Astrocyte (in vitro differentiated cells and primary cell): ENCODE measurements around the gene IMPDH2.

ENCODE experiments used
- EZH2 ChIP-seq: IDR thresholded peaks from 2 replicates; pipeline ENCODE4 v1.6.1; 2012; ENCODE audit warnings: mild to moderate bottlenecking, low read length, inconsistent platforms; ENCODE audit not compliant: insufficient read depth
- TF ChIP-seq, protein P1 (sequence below): IDR thresholded peaks from 2 replicates; pipeline ENCODE4 v1.5.1; 2011; ENCODE audit warnings: low read depth, mild to moderate bottlenecking, inconsistent platforms, low read length, moderate library complexity; ENCODE audit not compliant: insufficient read depth

DNA sequence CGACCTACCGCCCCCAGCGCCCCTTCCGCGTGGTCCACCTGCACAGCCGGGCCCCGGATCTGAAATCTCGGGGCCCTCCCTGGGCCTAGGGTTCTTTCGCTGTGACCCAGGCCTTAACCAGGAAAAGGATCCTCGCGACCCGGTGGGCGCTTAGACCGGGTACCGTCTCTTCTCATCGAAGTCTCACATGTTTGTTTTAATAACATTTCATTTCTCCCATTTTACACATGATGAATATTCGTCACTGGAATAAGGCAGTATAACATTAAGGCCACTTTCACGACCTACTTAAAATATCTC is 10.5 kb downstream of the IMPDH2 start:
- TF ChIP-seq, protein P1, sequence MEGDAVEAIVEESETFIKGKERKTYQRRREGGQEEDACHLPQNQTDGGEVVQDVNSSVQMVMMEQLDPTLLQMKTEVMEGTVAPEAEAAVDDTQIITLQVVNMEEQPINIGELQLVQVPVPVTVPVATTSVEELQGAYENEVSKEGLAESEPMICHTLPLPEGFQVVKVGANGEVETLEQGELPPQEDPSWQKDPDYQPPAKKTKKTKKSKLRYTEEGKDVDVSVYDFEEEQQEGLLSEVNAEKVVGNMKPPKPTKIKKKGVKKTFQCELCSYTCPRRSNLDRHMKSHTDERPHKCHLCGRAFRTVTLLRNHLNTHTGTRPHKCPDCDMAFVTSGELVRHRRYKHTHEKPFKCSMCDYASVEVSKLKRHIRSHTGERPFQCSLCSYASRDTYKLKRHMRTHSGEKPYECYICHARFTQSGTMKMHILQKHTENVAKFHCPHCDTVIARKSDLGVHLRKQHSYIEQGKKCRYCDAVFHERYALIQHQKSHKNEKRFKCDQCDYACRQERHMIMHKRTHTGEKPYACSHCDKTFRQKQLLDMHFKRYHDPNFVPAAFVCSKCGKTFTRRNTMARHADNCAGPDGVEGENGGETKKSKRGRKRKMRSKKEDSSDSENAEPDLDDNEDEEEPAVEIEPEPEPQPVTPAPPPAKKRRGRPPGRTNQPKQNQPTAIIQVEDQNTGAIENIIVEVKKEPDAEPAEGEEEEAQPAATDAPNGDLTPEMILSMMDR: no peak
- TF ChIP-seq EZH2: no peak
